Measurements from ENCODE around the gene IFIT3.
A peak's percentile ranks its signal among the peaks of the same experiment; 100 is the strongest.
"Not testable (repeated sequence)": the region's sequence is repeated elsewhere in the genome, so short reads cannot be mapped to it uniquely, and the experiment has no call there.

IFIT3 gene, protein sequence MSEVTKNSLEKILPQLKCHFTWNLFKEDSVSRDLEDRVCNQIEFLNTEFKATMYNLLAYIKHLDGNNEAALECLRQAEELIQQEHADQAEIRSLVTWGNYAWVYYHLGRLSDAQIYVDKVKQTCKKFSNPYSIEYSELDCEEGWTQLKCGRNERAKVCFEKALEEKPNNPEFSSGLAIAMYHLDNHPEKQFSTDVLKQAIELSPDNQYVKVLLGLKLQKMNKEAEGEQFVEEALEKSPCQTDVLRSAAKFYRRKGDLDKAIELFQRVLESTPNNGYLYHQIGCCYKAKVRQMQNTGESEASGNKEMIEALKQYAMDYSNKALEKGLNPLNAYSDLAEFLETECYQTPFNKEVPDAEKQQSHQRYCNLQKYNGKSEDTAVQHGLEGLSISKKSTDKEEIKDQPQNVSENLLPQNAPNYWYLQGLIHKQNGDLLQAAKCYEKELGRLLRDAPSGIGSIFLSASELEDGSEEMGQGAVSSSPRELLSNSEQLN

GRCh38 chr10:89327803-89328441, at the start of gene IFIT3:
Gene IFIT3, plus strand, starts transcription at chr10:89327997. Its CDS starts 77 bp downstream, at chr10:89328074.
- DNase-seq: no peak

DNA sequence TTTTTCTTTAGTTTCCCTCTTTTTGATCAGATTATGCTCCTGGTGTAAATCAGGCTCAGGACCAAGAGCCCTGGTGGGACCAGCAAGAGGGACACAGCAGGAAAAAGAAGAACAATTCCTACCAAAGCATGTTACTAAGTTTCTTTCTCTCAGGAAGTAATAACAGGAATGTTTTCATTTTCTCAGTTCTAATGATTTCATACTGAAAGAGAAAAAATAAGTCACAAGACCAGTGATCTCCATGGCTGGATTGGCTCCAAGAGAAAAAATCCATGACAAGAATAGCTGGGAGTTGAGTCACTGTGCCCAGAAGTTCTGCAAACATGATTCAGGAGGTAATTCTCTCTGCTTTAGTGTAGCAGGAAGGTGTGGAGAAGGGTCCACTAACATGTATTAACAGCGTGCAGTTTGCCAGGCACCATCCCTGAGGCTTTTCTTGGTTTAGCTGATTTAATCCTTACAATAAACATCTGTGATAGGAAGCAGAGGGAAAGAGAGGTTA, 49.7 kb upstream of the IFIT3 start:
- DNase-seq: no peak

- DNase-seq: no peak
Measured at GRCh38 chr10:89278900-89279392, 48.9 kb upstream of the IFIT3 start.

DNA sequence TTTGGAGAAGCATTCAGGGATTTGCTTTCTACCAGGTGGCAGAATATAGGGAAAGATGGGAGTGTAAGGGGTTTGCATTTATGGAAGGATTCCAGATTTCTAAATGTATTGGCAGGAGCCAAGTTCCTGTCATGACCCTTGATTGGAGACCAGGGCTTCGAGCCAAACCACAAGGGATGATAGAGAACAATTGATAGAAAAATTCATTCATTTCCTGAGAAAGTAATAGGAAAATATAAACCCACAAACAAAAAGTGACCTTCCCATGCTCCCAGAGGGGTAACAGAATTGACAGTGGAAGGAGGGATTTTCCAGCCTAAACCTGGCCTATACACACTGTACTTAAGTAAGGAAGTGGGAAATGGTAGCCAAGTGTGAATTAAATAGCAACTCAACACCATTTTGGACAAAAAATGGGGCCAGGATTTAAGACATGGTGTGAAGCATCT, 48.4 kb upstream of the IFIT3 start:
- no peak for DNase-seq

DNA sequence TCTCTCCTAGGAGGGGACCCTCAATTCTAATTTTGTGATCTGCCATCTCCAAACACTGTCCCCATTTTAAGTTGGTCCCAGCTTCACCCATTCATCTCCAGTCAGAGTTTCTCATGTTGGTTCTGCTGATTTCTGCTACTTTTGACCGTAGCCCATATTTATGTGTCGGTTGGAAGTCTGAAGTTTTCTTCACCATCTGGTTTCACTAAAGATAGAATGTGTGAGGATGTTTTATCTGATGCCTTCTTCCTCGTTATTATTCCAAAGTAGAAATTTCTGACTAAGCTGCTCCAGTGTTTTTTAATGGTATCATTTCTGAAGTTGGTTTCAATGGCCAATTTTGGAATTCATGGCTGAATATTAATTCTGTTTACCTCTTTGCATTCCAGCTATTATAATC, 47.3 kb upstream of the IFIT3 start:
- no peak for DNase-seq

DNA sequence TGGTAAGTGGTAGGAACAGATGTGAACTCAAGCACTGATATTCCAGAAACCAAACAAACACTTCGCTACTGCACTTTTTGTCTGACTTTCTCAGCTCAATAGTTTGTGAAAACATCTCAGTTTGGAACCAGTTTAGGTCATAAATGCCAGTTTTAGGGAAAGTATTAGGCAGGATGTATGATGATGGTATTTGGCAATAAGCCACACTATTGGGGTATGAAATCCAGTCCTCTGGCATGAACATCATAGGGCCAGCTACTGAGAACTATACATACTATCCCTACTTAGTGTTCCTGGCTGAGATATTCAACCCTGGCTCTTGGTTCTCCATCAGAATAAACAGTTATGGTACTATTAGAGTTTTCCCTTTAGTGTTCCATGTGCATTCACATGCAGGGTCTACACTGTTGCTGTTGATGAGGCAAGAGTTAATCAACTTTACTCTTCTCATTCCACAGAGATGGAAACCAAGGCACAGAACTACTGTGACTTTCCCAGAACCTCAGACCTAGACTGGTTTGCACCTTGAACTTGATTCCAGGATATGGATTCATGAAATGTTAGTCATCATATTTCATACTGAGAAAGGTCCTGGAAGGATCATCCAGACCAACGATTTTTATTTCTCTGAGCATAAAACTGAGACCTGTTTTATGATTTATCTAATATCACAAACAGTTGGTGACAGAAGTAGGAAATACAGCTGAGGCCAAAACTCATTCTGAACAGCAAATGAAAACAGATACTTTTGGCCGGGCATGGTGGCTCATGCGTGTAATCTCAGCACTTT, 46.0 kb upstream of the IFIT3 start:
- DNase-seq: no peak

DNA sequence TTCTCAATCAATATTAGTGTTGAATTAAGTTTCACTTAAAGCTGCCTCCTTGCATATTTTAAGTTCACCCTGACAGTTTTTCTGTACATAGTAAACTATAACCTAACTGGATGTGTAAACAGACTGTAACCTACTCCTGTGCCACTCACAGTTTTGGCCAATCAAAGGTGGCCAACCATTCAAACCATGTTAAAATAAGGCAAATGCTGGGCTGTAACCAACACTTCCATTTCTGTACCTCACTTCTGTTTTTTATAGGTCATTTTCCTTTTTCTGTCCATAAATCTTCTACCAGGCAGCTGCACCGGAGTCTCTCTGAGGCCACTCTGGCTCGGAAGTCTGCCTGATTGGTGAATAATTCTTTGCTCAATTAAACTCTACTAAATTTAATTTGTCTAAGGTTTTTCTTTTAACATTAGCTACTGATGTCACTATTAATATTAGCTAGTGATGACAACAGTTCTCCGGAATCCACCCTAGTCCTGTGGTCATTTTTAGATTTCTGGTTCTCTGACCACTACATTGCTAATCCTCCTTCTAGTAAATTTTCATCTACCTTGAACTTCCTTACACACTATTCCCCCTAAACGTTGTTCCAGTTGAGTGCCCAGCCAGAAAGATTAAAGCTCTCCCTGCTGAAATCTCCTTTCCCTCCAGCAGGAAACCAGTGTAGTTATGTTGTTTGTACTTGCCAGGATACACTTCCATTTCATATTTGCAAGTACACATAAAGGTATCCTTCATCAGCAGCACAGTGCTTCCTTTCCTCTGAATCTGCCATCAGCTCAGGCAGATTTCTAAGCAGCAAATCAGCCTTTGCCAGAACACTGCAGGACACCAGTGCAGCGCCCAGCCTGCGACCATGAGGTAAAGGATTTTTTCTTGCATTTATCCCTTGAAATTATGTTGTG, 44.5 kb upstream of the IFIT3 start:
- no peak for DNase-seq

GRCh38 chr10:89283936-89284475, 43.8 kb upstream of the IFIT3 start:
- no peak for DNase-seq

DNA sequence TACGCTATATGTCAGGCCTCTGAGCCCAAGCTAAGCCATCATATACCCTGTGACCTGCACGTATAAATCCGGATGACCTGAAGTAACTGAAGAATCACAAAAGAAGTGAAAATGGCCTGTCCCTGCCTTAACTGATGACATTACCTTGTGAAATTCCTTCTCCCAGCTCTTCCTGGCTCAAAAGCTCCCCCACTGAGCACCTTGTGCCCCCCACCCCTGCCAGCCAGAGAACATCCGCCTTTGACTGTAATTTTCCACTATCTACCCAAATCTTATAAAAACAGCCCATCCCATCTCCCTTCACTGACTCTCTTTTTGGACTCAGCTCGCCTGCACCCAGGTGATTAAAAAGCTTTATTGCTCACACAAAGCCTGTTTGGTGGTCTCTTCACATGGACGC, 43.1 kb upstream of the IFIT3 start:
- not testable (repeated sequence) for DNase-seq

DNA sequence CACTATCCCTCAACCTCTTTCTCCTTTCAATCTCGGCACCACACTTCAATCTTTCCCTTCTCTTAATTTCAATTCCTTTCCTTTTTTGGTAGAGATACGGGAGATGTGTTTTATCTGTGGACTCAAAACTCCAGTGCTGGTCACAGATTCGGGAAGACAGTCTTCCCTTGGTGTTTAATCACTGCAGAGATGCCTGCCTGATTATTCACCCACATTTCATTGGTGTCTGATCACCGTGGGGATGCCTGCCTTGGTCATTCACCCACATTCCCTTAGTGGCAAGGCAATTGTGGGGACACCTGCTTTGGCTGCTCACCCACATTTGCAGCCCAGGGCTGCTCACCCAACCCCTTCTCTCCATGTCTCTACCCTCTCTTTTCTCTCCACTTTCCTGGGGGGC, 42.5 kb upstream of the IFIT3 start:
- not testable (repeated sequence) for DNase-seq

- no peak for DNase-seq
Measured at GRCh38 chr10:89294721-89295239, 33.0 kb upstream of the IFIT3 start.

- DNase-seq: no peak
Measured at GRCh38 chr10:89295597-89295996, 32.2 kb upstream of the IFIT3 start.

DNA sequence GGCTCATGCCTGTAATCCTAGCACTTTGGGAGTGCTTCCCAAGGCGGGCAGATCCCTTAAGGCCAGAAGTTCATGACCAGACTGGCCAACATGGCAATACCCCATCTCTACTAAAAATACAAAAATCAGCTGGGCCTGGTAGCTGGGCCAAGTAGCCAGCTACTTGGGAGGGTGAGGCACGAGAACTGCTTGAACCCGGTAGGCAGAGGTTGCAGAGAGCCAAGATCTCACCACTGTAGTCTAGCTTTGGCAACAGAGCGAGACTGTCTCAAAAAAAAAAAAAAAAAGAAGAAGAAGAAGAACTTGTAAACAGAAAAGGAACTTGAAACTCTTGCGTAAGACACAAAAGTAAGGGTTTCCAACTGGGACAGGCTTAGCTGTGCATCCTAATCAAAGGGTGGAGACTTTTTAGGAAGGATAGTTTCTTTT, 31.6 kb upstream of the IFIT3 start:
- no peak for DNase-seq

GRCh38 chr10:89297356-89297755, 30.4 kb upstream of the IFIT3 start:
- DNase-seq: no peak

- no peak for DNase-seq
Measured at GRCh38 chr10:89297791-89298190, 30.0 kb upstream of the IFIT3 start.

GRCh38 chr10:89299031-89299430, 28.8 kb upstream of the IFIT3 start:
- DNase-seq: no peak

GRCh38 chr10:89301232-89301631, 26.6 kb upstream of the IFIT3 start:
- no peak for DNase-seq

- DNase-seq: peak; percentile 11
Measured at GRCh38 chr10:89301721-89302445, 25.9 kb upstream of the IFIT3 start, which contains the start of gene IFIT2. Gene IFIT2, plus strand, starts transcription at chr10:89302046. Its CDS starts 78 bp downstream, at chr10:89302124.

GRCh38 chr10:89302625-89303024, 25.2 kb upstream of the IFIT3 start:
- no peak for DNase-seq

DNA sequence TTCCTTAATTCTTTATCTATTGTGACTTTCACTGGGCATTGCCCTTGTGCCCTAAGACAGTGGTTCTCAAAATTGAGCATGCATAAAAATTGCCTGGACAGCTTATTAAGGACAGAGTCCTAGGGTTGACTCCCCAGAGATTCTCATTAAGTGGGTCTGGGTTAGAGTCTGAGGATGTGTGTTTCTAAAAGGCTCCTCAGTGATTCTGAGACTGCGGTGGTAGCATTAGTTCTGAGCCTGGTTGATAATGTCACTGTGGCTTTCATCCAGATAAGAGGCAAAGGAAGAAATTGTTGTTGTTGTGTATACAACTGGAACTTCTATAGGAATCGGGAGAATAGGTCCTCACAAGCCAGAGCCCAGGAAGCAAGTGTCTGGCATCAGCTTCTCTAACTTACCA, 24.6 kb upstream of the IFIT3 start:
- DNase-seq: no peak
